NCI-H748 treated with DMSO at 0.1 percent for 48 hours (cell line): ENCODE data around the gene FOXG1.
A peak's percentile ranks its signal among the peaks of the same experiment; 100 is the strongest.

Source experiments
- DNase-seq: peaks from one replicate; lab custom pipeline; 2025; lab: John Stamatoyannopoulos, UW

The FOXG1 gene

DNA sequence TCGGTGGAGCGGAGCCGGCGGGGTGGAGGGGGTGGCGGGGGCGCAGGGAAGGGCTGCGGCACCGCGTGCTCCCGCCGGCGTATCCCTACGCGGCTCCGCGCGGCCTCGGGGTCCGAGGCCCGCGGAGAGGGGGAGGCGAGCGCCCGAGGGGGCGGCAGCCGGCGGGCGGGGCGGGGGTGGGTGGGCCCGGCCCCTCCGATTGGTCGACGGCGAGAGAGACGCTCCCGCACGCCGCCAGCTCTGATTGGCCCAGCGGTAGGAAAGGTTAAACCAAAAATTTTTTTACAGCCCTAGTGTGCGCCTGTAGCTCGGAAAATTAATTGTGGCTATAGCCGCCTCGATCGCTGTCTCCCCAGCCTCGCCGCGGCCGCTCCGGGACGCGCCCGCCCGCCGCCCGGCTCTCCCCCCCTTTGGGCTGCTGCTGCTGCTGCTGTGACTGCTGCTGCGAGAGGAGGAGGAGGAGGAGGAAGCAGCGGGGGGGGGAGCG lies at the start of gene FOXG1:
Gene FOXG1, plus strand, starts transcription at position 319 of the 487 bp plus-strand sequence. CDS start 493 bp downstream, outside the sequence.
- DNase-seq, result peak; percentile 97

DNA sequence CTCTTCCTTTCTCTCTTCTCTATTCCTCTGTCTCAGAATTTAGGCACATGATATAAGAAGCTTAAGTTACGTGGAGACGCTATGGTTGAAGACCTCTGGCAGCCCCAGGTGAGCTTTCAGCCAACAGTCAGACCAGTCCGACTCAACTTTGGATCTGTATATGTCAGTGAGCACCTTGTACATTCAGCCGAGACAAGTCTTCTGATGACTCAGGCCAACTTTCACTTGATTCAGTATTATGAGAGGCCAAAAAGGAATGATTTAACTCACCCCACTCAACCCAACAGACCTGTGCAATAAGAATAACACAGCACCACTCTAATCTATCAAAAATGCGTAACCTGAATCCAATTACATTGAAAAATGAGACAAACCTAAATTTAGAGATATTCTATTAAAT lies 47.5 kb upstream of the FOXG1 start:
- DNase-seq, result no peak

DNA sequence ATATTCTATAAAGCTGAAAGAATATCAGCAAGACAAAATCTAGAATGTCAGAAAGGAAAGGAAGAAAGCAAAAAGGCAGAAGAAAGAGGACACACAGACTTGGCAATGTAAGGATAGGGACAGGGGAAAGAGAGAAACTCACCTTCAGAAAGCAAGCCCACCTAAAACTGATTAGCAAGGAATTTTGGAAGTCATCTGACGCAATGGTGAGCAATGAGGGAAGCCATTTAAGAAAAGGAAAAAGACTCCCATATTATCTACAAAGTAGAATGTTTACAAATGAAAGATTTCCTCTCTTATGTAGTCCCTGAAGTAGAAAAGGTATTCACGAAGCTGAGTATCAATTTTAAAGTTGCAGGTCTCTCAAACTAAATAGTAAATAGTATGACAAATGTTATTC lies 35.2 kb upstream of the FOXG1 start:
- DNase-seq, result no peak

DNA sequence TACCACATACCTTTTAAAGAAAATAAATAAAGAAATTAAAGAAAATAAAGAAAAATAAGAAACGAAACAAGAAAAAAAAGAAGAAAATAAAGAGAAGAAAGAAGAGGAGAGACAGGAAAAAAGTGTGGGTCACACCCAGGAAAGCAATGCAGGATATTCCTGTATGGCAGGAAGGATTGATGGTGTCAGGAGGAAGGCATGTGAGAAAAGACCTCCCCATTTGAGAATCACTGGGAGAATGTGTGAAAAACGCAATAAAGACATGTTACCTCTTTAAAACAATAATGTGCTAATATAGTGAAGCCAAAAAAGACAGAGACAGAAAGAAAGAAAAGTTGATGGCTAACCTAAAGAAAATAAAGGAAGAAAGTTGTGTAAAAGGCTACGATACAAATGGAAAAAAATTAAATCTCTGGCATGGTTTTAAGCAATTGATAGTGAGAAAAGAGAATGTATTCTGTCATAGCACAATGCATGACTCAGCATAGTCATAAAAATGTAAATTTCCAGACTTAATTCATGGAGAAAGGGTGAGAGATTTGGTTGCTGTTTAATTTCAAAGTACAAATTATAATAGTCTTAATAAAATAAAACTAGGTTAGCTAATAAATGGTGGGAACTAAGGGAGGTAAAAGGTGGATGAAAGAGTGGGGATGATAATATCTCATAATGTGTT lies 24.3 kb upstream of the FOXG1 start:
- DNase-seq, result no peak

DNA sequence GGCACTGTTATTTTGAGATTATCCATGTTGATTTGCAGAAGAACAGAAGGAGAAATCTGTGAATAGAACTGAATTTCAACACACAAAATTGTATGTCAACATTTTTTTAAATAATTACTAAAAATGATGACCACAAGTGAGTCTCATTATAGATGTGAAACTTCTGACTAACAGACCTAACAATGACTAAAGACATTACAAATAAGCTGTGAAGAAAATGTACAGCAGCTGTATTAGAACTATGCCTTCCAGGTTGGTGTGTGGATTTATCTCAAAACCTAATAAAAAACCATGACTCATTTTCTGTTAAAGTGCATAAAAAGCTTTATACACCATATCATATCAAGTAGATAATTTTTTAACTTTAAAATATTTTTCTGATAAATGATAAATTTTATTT lies 22.5 kb upstream of the FOXG1 start:
- DNase-seq, result no peak

DNA sequence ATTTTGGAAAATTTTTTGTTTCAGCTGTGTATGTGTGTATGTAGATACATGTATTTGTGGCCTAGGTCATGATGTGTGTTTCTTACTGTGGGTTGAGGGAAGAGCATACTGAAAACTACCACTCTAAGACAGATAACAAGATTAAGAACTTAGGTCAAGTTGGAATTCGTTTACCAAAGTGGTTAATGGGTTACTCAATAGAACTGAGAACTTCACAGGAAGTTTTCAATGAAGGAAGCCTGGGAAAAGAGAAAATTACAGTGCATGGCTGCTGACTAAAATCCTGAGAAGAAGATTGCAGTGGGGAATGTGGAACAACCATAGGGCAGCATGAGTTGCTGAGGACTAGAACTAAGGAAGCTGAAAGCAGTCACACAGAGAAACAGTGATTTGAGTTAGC lies 21.4 kb upstream of the FOXG1 start:
- no peak for DNase-seq

DNA sequence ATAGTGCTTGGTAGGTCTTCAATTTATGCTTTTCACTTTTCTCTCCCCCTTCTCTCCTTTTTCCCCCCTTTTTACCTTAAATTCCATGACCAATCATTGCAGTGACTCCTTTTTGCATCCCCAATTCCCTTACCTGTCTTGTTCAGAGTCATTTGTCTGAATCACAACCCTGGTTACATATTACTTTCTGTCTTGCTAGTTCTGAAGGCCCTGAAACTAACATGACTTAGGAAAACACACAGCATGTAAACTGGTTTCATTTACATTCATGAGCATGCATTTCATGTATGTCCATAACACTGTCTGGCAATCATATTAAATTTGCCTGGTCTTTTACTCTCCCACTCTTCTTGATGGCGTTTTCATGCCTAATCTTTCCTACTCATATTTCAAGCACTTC lies 20.3 kb upstream of the FOXG1 start:
- DNase-seq, result no peak

DNA sequence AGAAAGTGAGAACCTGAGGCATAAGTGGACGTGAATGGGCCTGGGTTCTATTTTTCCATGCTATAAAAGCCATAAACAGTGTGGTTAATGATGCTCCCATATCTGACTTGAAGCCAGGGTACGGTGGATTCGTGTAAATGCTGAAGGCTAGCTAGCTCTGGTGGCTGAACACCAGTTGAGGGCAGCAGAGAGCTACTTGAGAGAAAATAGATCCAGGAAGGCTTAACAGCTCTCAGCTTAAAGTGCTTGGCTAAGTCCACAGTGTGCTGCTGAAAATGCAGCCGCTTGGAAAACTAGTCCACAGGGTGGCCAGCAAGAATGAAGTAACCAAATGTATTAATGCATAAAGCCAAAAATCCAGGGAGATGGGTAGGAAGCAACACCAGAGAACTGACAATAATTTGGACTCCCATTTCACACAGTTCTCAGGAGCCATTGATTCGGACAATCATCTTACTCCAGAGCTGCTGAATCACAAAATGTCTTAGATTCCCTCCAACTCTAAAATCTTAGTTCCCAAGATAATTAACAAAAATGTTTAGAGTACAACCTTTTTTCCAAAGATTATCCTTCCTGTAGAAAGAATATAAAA lies 15.0 kb upstream of the FOXG1 start:
- peak; percentile 86 for DNase-seq

DNA sequence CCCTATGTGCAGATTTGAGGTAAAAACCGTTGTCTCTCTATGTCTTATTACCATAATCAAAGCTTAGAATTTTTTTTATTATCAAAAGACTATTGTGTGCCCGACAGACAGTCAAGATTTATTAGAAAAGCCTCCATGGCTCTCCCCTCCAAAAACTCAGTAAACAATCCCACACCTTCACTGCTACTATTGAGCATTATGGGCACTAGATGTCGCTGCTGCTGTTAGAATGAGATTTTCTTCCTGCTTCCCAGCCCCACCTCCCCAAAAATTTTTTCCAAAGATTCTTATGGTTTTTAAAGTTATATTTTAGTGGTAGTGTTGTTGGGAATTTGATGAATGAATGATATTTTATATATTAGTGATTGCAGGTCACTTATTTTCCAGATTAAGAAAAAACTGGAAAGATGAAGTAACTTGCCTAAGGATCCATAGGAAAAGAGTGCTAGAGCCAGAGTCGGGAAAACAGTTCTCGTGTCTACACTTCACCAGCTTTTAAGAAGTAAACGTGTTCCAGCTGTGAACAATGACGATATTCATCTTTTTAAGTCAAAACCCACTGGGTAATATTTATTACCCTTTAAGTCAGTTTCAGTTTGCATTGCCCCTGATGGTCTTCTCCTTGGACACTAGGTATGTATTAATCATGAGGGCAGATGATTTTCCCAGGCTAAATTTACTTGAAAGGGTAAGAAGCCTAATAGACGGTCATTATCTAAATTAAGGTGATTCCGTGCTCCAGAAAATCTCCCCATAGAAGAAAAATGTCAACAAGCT lies 12.2 kb upstream of the FOXG1 start:
- peak; percentile 85 for DNase-seq

DNA sequence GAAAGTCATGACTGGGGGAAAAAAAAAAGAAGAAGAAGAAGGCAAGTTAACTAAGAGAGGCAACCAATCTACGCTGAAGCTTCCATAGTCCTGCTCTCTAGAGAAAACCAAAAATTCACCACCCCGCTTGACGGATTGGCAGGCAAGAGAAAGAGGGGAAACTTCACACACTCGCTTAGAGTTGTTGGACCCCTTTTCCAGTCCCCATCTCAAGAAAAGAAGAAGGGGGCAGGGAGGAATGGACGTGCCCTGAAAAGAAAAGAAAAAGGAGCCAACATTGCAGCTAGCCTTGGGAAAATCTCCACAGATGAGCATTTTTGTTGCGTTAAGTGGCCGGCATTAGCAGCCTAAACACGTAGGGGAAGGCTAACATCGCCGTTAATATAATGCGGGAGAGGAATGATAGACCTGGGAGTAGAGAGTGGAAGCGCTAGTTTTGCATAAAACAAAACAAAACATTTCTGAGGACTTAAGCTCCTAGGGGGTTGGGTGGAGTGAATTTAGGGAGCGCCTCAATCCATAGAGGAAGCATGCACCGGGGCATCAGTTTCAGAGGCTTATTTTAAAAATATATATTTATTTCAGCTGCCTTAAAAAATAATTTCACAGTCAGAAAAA lies 11.3 kb upstream of the FOXG1 start:
- no peak for DNase-seq

DNA sequence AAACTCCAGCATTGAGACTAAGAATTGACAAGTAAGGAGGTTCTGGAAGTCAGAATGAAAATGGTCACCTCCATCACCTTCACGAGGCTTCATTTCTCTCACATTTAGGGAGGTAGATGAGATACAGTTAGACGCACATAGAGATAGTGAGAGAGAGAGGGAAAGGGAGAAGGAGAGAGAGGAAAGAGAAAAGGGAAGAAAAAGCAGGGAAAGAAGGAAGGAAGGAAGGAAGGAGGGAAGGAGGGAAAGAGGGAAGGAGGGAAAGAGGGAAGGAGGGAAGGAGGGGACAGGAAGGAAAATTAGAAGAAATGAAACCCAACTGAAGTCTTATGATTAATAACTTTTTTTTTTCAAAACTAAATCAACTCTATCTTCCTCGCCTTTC lies 10.7 kb upstream of the FOXG1 start:
- no peak for DNase-seq

DNA sequence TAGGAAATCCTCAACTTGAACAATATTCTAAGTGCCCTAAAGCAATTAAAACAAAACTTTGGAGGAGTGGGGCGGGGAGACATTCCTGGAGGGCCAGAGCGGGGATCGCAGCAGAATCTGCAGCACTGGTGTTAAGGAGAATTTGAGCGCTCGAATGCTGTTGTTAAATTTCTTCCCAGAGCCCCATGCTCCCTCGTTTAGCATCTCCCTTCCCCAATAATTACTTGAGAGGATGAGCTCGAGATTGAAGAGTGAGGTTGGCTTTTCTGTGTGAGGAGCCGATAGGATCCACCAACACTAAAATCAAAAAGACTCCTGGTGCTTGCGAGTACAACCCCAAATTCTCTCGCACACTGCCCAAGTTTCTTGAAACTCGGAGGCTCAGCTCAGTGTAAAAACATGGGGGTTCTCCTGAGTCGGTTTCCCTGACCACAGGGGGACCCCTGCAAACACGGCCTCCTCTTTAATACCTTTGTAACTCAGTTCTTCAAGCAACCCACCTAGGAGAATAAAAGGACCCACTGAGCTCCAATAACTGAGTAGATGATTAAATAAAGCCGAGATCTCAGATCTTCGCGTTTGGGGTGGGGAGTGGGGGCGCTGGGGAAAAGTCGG lies 10.2 kb upstream of the FOXG1 start:
- no peak for DNase-seq

DNA sequence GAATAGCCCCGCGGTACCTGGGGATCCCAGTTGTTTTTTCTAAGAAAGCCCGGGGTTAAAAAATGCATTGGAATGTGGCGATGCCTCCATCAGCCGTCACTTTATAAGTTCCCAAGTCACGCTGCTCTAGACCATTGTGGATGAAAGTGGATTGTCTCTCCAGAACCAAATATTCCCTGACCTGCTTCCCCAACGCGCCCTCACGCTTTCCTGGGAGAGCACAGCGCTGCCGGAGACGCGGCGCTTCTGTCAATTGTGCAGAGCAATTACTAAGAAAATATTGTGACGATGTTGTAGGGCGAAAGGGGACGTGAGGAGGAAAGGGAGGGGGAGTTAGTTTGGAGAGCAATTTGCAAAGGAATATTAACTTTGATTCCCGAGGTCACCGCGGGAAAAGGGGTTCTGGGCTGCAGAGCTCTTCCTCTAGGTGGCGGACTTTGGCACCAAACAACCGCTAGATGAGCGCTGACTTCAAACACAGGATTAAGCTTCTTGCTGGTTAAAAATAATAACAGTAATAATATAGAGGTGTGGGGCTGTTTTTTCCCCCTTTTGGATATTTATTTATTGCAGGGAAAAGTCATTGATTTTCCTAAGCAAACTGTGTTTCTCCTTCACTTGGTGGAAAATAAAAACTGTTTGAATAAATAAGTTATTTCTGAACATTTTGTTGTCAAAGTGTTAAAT lies 9.6 kb upstream of the FOXG1 start:
- no peak for DNase-seq

DNA sequence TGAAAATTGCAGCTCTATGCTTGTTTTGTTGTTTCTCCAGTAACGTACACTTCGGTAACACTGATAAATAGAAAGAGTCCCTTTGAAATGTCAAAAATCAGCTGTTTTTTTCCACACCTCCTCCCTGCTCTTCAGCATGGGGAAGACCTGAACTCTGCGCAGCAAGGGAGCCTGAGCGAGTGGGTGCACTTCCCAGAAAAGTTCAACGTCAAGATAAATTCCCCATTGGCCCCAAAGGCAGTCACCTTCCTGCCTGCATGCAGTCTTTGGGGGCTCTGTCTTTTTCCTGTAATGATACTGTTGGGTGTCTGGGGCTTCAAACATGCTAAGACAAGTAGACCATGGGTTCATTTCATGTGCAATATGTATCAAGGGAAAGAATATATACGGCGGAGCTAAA lies 8.8 kb upstream of the FOXG1 start:
- no peak for DNase-seq

DNA sequence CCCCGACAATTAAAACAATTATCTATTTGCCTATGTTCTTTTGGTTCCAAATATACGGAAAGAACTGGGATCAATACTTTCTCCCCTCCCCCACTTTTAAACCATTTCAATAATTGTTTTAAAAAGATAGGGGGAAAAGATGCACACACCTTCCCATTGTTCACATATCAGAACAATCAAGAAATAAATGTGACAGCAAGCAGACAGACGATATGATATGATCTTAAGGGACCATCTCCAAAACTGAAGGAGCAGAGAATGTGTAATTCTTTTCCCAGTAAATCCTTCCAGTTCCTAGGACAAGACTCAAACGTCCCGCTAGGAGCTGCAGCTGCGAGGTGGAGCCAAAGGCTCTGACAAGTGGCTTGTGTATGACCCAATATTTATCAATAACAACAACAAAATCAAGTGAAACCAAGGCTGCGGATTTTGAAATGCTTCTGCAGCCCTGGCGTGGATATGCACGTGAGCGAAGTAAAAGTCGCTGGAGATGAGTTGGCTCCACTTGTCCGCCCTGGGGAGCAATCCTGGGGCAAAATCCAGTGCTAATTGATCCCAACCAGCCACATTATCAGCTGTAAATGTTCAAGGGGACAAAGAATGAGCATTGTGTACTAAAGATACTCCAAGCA lies 8.2 kb upstream of the FOXG1 start:
- DNase-seq, result no peak

DNA sequence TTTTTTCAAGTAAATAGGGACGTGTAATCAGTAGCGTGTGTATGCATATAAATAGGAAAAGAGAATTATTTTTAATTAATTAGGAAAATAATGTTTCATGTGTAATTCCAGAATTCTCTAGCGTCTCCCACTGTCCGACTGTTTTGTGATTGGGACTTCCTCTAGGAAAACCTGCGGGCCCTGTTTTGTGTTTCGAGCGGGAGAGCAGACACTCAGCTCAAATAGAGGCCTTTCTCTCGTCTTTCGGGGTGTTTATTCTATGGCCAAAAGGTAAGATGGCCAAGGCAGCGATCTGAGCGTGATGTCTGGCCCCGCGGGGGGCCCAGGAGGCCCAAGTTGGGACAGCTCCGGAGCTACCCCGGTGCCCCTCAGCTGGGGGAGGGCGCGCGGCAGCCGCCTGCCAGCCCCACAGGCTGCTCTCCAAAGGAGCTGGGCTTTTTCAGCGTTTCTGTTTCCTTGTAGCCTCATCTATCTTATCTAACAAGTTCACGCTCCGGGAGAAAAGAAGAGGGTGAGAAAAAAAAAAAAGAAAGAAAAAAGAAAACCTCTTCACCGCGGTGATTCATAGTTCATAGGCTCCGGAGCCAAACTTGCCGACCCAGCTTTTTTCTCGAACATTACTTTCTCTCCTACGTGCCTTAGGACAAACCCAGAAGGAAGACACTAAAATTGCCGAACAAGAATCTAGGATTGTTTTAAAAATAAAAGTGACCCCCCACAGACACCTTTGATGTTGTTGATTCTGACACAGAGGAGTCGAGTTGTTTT lies 7.5 kb upstream of the FOXG1 start:
- DNase-seq, result no peak

DNA sequence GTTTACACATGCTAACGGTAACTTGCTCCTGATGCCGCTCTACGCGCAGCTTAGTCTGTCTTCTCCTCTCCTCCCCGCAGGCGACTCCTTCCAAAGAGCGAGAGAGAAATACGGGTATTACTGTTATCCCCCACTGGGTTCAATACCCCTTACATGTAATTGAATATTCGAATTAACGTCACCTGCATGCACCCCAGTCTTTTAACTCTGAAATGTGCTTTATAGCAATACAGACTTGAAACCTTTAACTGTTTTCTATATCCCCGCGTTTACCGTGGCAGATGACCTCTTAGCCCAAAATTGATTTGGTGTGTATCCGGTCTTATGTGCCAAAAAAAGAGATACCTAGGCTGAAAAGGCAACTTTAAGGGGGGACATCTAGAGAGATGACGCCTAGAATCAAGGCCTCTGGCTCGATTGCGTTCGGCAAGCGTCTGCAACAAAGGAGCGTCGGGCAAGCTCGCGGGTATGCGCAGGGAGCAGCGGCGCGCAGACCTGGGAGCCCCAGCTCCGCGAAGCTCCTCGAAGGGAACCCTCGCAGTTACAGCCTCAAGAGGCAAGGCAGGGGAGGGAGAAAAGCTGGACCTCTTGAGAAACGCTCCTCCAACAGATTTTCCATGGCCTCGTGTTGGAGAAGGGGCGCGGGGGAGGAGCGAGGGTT lies 6.8 kb upstream of the FOXG1 start:
- DNase-seq, result no peak

DNA sequence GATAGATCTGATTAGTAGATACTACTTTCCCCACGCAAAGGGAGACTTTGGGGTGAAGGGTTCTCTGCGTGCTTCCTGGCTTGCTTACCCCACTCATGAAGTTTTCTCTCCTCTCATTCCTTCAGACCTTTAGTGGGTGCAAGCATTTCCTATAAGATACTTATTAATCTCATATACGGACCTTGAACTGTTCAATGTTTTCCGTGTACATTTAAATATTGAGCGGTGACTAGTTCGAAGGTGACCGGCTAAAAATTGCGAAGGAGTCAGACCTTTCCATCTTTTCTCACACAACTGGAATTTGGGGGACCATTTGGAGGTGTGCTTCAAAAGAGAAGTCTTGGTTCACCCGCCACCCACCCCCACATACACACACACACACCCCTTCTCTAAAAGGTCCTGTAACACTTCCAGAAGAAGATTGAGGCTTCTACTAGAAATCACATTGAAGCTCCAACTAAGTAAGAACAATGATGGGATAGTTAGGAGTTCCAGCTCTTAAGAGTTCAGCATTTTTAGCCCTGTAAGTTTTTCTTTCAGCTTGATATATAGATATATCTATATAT lies 6.1 kb upstream of the FOXG1 start:
- DNase-seq, result no peak

DNA sequence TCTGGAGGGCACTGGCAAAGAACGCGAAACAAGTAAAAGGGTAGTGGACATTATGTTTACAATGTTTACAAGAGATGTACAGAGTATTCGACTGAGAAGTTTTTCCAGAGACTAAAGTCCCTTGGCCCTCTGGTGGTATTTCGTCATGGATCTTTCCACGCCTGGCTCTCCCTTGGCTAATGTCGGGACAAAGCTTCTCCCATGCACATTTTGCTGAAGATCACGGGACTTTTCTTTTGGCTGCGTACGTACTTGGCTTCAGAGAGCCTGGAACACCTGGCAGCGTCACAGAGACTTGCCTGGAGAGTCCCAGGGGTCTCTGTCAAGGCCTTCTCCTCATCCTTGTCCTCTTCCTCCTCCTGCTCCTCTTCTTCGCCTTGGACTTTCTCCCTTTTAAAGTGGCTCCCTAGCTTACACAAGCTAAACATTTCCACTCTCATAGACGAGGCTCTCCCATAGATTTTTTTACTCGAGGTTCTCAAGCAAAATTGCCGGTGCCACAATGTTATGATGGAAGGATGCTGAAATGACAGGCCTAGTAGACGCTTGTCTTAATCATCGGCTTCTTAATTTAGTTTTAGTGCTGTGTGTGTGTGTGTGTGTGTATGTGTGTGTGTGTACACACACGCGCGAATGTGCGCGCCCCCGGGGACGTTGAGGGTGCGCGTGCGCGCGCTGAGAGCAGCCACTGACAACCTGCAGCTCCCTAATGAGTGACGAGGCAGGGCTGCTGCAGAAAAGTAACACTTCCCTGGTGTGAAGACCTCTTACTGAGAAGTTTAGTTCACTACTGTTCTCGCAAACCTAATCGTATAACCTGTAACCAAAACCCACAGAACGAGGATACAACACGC lies 4.9 kb upstream of the FOXG1 start:
- no peak for DNase-seq
